ENCODE data around the gene HACD2. TPM values are rescaled to one million over a fixed set of nuclear protein-coding genes. Genes with fewer than 3 reads are reported as not detected.

The HACD2 gene
- total RNA-seq, 1 experiment from 2014 or later = 43.8 TPM

DNA sequence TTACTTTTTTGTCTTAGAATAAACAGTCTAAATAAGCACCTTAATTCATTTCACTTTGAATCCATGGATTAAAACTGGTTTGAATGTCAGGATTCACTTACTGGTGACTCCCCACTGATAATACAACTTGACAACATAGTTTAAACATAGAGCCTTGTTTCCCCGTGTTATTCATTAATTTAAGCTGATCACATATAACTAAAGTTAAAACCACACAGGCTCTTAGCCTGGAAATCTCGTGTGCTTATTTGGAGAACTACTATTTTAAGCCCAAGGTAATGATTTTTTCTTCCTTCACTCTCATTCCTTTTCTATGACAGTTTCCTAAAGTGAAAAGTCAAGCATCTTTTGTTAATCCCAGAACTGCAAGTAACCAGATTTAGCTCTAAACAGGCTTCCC is 64.2 kb downstream of the HACD2 start:
- no TSS peak for BruUV-seq (replicated peaks)
- H3K9ac ChIP-seq (ENCODE audit: low read length) = no peak overlapping the region
- DNase-seq (no peak), ATAC-seq (no peak)
- ChIA-PET CTCF (no interaction called here), POLR2A (ENCODE audit: unreplicated experiment) (no interaction called here)
- no peaks in the 10 kb centered on the region for H4K20me1 ChIP-seq (ENCODE audit: low read length)
- no peaks in the 10 kb centered on the region for H3K27me3 ChIP-seq (ENCODE audit: low read length)
- intact Hi-C loops (cut with micrococcal nuclease) = no loop called here
- no peaks in the 10 kb centered on the region for H3K4me1 ChIP-seq (ENCODE audit: insufficient read depth, low read length)
- H3K27ac ChIP-seq (ENCODE audit: low read length) = no peak overlapping the region
- no peak overlapping the region for H3K4me2 ChIP-seq (ENCODE audit: low read length)
- no peaks in the 10 kb centered on the region for H3K9me2 ChIP-seq (replicated peaks; ENCODE audit: low read length)
- TF ChIP-seq CTCF (conservative IDR thresholded peaks at IDR 0.05; ENCODE audit: low read depth, low read length) (no peak), EZH2 (IDR thresholded peaks at IDR 0.05; ENCODE audit: low read length, unreplicated experiment) (no peak), EZH2phosphoT487 (IDR thresholded peaks at IDR 0.05; ENCODE audit: borderline replicate concordance, low read length) (no peak)
- no peaks in the 10 kb centered on the region for H3K79me2 ChIP-seq (ENCODE audit: low read length)
- no peaks in the 10 kb centered on the region for H3K36me3 ChIP-seq (ENCODE audit: low read depth, low read length)
- H3K4me3 ChIP-seq (ENCODE audit: low read length) = no peak overlapping the region
- no peak overlapping the region for H2AFZ ChIP-seq (ENCODE audit: low read length)
- H3K9me3 ChIP-seq (ENCODE audit: low read length) = no peaks in the 10 kb centered on the region
- no peaks in the 10 kb centered on the region for H3F3A ChIP-seq (ENCODE audit: low read length, unreplicated experiment)

DNA sequence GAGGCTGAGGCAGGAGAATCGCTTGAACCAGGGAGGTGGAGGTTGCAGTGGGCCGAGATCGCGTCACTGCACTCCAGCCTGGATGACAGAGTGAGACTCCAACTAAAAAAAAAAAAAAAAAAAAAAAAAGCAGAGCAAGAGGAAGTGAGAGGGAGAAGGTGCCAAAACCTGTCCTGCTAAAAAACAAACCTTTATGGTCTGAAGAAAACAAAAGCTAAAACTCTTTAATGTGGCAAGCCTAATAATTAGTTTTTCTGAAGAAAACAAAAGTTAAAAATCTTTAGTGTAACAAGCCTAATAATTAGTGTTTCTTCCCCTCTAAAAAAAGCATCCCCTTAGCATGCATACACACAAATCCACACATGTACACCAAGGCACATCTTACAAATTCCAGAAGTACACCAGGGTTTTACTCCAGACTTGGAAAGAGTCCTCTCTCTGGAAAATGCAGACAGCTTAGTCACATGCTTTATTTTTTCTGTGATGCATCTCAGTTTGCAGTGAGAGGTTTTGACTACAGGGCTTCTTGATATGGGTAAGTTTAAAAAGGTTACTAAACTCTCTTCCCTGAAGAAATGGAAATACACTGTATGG is 65.9 kb downstream of the HACD2 start:
- POLR2A ChIA-PET (ENCODE audit: unreplicated experiment) = no interaction called here
- Histone ChIP-seq H3K36me3 (ENCODE audit: low read depth, low read length) (no peaks in the 10 kb centered on the region), H3K4me3 (ENCODE audit: low read length) (no peak overlapping the region), H3K79me2 (ENCODE audit: low read length) (no peaks in the 10 kb centered on the region), H4K20me1 (ENCODE audit: low read length) (no peaks in the 10 kb centered on the region), H3F3A (ENCODE audit: low read length, unreplicated experiment) (no peaks in the 10 kb centered on the region), H3K9me3 (ENCODE audit: low read length) (no peaks in the 10 kb centered on the region), H3K4me2 (ENCODE audit: low read length) (no peak overlapping the region), H3K9ac (ENCODE audit: low read length) (no peak overlapping the region), H2AFZ (ENCODE audit: low read length) (no peak overlapping the region), H3K4me1 (ENCODE audit: insufficient read depth, low read length) (no peaks in the 10 kb centered on the region), H3K9me2 (replicated peaks; ENCODE audit: low read length) (no peaks in the 10 kb centered on the region), H3K27ac (ENCODE audit: low read length) (no peak overlapping the region), H3K27me3 (ENCODE audit: low read length) (no peaks in the 10 kb centered on the region)
- no peak for DNase-seq
- TF ChIP-seq EZH2phosphoT487 (IDR thresholded peaks at IDR 0.05; ENCODE audit: borderline replicate concordance, low read length) (no peak), EZH2 (IDR thresholded peaks at IDR 0.05; ENCODE audit: low read length, unreplicated experiment) (no peak), CTCF (conservative IDR thresholded peaks at IDR 0.05; ENCODE audit: low read depth, low read length) (no peak)
- ATAC-seq = no peak
- intact Hi-C loops (cut with micrococcal nuclease) = no loop called here
- no TSS peak for BruUV-seq (replicated peaks)
- CTCF ChIA-PET = no interaction called here

GRCh38 chr3:123511726-123512125 is 73.1 kb downstream of the HACD2 start:
- ChIA-PET POLR2A (ENCODE audit: unreplicated experiment) (no interaction called here), CTCF (no interaction called here)
- Histone ChIP-seq H4K20me1 (ENCODE audit: low read length) (no peaks in the 10 kb centered on the region), H3K9me2 (replicated peaks; ENCODE audit: low read length) (no peaks in the 10 kb centered on the region), H3F3A (ENCODE audit: low read length, unreplicated experiment) (no peaks in the 10 kb centered on the region), H3K9me3 (ENCODE audit: low read length) (no peaks in the 10 kb centered on the region), H3K9ac (ENCODE audit: low read length) (no peak overlapping the region), H3K27ac (ENCODE audit: low read length) (no peak overlapping the region), H3K36me3 (ENCODE audit: low read depth, low read length) (0 out of 2 replicates have a peak, but pooled peaks cover 7% of the 10 kb centered on the region), H3K4me3 (ENCODE audit: low read length) (no peak overlapping the region), H3K79me2 (ENCODE audit: low read length) (no peaks in the 10 kb centered on the region), H3K4me2 (ENCODE audit: low read length) (no peak overlapping the region), H3K27me3 (ENCODE audit: low read length) (no peaks in the 10 kb centered on the region), H3K4me1 (ENCODE audit: insufficient read depth, low read length) (no peaks in the 10 kb centered on the region), H2AFZ (ENCODE audit: low read length) (no peak overlapping the region)
- DNase-seq = no peak
- BruUV-seq (replicated peaks) = no TSS peak
- no peak for ATAC-seq
- intact Hi-C loops (cut with micrococcal nuclease) = no loop called here
- TF ChIP-seq EZH2phosphoT487 (IDR thresholded peaks at IDR 0.05; ENCODE audit: borderline replicate concordance, low read length) (no peak), EZH2 (IDR thresholded peaks at IDR 0.05; ENCODE audit: low read length, unreplicated experiment) (no peak), CTCF (conservative IDR thresholded peaks at IDR 0.05; ENCODE audit: low read depth, low read length) (no peak)
